Colonic mucosa (tissue), 4 donors: ENCODE results near the gene PTPRE. TPM values are rescaled to one million over a fixed set of nuclear protein-coding genes. Genes with fewer than 3 reads are reported as not detected.

Experiments used
- DNase-seq: peaks from one replicate; pipeline ENCODE4 v3.0.0-alpha.2; 2020
- H3K27ac ChIP-seq: fragments of 200-600 bp; one replicate; pipeline ENCODE4 v1.8.0; 2021
- H3K27me3 ChIP-seq: fragments of 200-600 bp; one replicate; pipeline ENCODE4 v1.8.0; 2021
- H3K36me3 ChIP-seq: fragments of 200-600 bp; one replicate; pipeline ENCODE4 v1.8.0; 2021
- H3K4me1 ChIP-seq: fragments of 200-600 bp; one replicate; pipeline ENCODE4 v1.8.0; 2021; ENCODE audit warnings: mild to moderate bottlenecking
- H3K4me3 ChIP-seq: fragments of 200-600 bp; one replicate; pipeline ENCODE4 v1.8.0; 2021
- H3K9ac ChIP-seq, 2 donors: one replicate each; pipeline ENCODE4 v1.7.0; 2013; ENCODE audit warnings: control low read depth in 2 of 2, low read depth in 2 of 2, low read length in 2 of 2
- H3K9me3 ChIP-seq: fragments of 200-600 bp; one replicate; pipeline ENCODE4 v1.8.0; 2021
- intact Hi-C: fragments of 100-400 bp; cut with DNase I; formaldehyde crosslinking; loops from one replicate; pipeline ENCODE4 v1.14.1; 2022
- total RNA-seq, 2 donors: library from RNA; stranded (reverse); fragmentation: NEBNext Ultra II Directional in 1 of 2; extraction: Animal tissue kit (Norgen Biotek cat#: 25700) in 1 of 2; gene quantifications; one replicate each; pipeline ENCODE4 v1.2.1, GENCODE V29; 2021
- TF ChIP-seq, protein P1 (sequence below): fragments of 200-600 bp; IDR thresholded peaks from one replicate; pipeline ENCODE4 v1.8.0; 2022; ENCODE audit warnings: antibody characterized with exemption, mild to moderate bottlenecking
- donor health status: healthy.
- donor health status: DM: no; HTN: no; CAD: no.
- donor health status: DM: no; HTN: no; CAD: no.

Gene PTPRE
- total RNA-seq, 2 donors from 2014 or later, result 15.9 to 18.8 TPM

DNA sequence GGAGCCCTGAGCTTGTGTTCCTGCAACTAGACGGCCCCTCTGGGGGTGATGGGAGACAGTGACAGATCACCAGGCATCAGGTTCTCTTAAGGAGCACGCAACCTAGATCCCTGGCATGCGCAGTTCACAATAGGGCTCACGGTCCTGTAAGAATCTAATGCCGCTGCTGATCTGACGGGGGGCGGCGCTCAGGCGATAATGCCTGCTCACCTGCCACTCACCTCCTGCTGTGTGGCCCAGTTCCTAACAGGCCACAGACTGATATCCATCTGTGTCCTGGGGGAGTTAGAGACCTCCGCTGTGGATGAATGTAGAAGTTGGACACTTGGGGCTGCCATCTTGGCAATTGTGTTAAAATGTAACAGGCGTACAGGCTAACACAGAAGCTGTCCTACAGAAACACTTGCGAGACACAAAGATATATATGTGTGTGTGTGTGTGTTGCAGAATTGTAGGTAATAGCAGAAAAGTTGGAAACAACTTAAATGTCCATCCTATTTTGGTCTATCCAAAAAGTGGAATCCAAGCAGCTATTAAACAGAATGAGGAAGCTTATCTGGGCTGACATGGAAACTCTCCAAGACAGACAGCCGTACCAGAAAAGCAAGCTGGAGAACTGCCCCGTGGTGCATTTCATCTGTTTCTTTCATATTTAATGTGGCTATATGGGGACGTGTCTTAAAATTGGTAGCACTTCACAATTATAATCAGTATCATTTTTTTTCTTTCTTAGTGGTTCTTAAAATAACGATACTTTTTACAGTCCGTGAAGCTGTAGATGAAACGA is 136.5 kb downstream of the PTPRE start:
- intact Hi-C loops, result no loop called here
- Histone ChIP-seq H3K4me1 (peaks cover 8% of the 10 kb centered on the region), H3K27me3 (no peaks in the 10 kb centered on the region), H3K9me3 (no peaks in the 10 kb centered on the region), H3K36me3 (no peaks in the 10 kb centered on the region), H3K27ac (no peak overlapping the region), H3K4me3 (no peak overlapping the region), H3K9ac (no peak overlapping the region)
- no peak for DNase-seq
- TF ChIP-seq, protein P1, sequence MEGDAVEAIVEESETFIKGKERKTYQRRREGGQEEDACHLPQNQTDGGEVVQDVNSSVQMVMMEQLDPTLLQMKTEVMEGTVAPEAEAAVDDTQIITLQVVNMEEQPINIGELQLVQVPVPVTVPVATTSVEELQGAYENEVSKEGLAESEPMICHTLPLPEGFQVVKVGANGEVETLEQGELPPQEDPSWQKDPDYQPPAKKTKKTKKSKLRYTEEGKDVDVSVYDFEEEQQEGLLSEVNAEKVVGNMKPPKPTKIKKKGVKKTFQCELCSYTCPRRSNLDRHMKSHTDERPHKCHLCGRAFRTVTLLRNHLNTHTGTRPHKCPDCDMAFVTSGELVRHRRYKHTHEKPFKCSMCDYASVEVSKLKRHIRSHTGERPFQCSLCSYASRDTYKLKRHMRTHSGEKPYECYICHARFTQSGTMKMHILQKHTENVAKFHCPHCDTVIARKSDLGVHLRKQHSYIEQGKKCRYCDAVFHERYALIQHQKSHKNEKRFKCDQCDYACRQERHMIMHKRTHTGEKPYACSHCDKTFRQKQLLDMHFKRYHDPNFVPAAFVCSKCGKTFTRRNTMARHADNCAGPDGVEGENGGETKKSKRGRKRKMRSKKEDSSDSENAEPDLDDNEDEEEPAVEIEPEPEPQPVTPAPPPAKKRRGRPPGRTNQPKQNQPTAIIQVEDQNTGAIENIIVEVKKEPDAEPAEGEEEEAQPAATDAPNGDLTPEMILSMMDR, result no peak

DNA sequence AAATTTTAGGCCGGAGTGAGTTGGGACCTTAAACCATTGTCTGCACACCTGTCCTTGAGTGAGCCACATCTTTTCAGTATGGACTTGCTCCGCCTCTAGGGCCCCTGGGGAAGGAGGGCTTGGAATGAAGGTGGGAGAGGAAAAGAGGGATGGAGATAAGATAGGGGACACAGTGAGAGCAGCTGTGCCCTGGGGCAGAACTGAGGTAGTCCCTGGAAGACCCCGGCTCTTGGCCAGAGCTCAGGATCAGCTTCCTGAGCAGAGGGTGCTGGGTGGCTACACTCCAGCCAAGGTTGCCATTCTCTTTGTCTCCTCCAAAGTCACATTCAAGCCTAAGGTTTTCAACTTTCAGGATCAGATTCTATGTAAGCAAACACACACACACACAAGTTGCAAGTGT is 137.3 kb downstream of the PTPRE start:
- Histone ChIP-seq H3K27me3 (no peaks in the 10 kb centered on the region), H3K4me3 (no peak overlapping the region), H3K9ac (no peak overlapping the region), H3K4me1 (peaks cover 8% of the 10 kb centered on the region), H3K27ac (no peak overlapping the region), H3K36me3 (no peaks in the 10 kb centered on the region), H3K9me3 (no peaks in the 10 kb centered on the region)
- no peak for DNase-seq
- TF ChIP-seq, protein P1, result no peak
- intact Hi-C loops, result no loop called here

DNA sequence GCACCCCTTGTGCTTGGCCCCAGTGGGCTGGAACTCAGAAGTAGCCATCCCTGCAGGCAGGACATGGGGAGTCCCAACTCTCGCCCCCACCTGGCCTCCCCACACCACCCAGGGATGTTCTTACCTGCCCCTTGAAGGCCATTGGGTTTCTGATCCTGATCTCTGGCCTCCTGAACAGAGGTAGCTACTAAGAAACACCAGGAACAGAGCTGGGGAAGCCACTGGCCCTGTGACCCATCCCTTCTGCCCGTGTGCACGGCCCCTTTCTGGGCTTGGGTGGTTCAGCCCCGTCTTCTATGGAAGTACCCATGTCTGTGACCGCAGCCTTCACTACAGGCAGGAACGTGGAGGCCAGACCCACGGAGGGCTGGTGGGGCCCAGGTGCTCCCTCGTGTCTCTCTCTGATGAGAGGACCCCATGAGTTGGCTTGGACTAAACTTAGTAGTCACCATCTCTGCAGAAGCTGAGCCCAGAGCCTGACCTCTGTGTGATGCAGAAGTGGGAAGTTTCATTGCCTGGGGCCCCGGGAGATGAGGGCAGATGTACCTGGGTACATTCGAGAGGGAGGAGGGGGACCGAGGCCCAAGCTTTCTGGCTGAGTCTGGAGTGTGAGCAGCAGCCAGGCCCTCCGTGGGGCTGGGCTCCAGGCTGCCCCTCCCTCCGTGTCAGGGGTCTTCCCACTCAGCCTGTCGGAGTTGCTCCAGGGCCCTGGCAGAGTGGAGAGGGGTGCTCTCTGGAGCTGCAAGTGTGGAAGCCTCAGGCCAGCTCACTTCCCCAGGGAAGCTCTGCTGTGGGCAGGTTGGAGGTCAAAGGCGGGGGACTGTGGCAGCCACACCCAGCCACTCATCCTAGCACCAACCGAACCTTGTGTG is 138.3 kb downstream of the PTPRE start:
- H3K36me3 ChIP-seq, result no peaks in the 10 kb centered on the region
- no peaks in the 10 kb centered on the region for H3K27me3 ChIP-seq
- H3K4me3 ChIP-seq, result no peak overlapping the region
- no peak overlapping the region for H3K9ac ChIP-seq
- H3K4me1 ChIP-seq, result peaks cover 8% of the 10 kb centered on the region
- TF ChIP-seq, protein P1, result no peak
- intact Hi-C loops, result no loop called here
- no peak for DNase-seq
- H3K27ac ChIP-seq, result no peak overlapping the region
- no peaks in the 10 kb centered on the region for H3K9me3 ChIP-seq

DNA sequence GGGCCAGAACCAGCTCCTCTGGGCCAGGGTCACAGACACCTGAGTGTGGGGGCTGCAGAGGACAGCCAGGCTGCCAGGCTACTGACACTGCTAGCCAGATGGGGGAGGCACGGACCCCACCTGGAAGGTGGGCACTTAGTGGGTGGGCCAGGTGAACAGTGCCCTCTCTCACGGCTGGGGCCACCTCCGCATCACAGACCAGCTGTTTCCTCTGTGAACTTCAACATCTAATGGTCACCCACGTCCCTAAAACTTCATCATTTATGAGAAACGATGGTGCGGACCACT is 138.9 kb downstream of the PTPRE start:
- Histone ChIP-seq H3K27ac (no peak overlapping the region), H3K4me1 (peaks cover 8% of the 10 kb centered on the region)
- intact Hi-C loops, result no loop called here

DNA sequence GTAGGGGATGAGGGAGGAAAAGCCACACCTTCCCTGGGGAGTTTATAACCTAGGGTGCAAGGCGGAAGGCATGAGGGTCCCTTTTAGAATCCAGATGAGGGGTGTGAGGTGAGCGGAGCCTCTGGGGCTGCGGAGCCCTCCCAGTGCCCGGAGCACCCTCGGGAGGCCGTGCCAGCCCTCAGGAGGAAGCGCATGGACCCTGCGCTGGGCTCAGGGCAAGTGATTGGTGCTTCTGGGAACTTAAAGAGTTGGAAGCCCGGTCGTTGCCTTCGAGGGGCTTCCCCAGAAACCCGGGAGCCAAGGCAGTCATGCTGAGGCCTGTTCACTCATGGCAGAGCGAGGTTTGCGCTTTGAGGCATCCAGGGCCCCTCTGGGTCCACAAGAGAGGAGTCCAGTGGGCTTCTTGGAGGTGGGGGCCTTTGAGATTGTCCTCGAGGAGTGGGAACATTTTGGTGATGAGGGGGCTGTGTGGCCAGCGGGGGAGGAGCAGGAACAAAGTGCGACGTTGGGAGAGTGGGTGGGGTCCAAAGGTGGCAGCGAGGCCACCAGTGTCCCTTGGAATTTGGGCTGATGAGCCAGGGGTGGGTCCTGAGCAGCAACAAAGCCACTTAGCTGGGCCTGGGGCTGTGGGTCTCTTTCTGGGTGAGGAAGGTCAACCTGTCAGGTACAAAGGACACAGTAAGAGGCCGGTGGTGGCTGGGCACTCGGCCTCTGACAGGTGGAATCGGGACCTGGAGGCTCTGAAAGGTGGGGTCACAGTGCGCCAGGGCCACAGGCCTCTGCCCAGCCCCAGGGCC is 139.5 kb downstream of the PTPRE start:
- intact Hi-C loops, result no loop called here
- Histone ChIP-seq H3K9ac (peak overlapping the region in 1 of 2 donors; percentile 59), H3K4me3 (no peak overlapping the region), H3K27me3 (no peaks in the 10 kb centered on the region), H3K9me3 (no peaks in the 10 kb centered on the region), H3K27ac (peak overlapping the region; percentile 22), H3K36me3 (no peaks in the 10 kb centered on the region), H3K4me1 (peaks cover 8% of the 10 kb centered on the region)
- TF ChIP-seq, protein P1, result no peak
- no peak for DNase-seq

More for the DNA sequence above, 138.9 kb downstream of the PTPRE start:
- H3K9me3 ChIP-seq, result no peaks in the 10 kb centered on the region
- H3K36me3 ChIP-seq, result no peaks in the 10 kb centered on the region
- DNase-seq, result no peak
- H3K4me3 ChIP-seq, result no peak overlapping the region
- H3K27me3 ChIP-seq, result no peaks in the 10 kb centered on the region
- no peak overlapping the region for H3K9ac ChIP-seq
- TF ChIP-seq, protein P1, result no peak
